DMS 273 (cell line): ENCODE data around the gene WHRN.

Source experiments
- DNase-seq: peaks from one replicate; lab custom pipeline; 2025; ENCODE audit not compliant: unreplicated experiment; lab: John Stamatoyannopoulos, UW

Gene WHRN

DNA sequence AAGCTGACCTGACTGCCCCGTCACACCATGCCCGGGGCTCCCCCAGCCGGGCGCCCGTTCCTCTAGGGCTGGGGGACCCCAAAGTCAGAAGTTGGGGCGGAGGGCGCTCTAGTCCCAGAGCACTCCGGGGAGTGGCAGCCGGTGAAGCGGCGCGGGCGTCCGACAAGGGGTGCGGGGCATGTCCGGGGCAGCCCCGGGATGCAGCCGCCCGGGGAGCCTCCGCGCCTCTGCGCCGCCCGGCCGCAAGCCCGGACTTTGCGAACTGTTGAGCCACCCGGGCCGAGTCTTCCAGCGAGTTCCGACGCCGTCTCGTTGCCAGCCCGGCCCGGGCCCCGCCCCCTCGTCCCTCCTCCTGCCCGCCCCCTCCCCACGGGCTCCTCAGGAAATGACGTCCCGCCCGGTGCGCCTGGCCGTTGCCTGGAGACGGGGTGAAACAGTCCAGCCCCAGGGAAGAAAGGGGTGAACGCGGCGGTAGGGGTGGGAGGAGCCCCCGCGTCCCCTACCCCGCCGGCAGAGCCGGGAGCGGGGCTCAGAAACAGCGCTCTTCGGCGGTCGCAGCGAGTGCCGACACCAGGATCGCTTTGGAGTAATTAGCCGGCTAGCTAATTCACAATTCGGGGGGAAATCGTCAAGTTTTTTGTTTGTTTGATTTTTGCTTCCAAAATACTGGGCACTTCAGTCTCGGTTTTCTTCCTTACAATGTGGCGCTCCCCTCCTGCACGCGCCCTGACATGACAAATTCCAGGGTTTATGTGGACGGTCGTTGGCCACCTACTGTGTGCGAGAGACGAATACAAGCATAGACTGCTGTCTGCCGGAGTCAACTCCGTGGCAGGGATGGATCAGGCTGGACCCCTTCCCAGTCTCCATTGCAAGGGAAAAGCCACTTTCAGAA lies at the start of gene WHRN:
TSS of gene WHRN (minus strand) at position 287 of the 895 bp plus-strand sequence. CDS start 672 bp downstream, outside the sequence.
- DNase-seq: peak; percentile 96

DNA sequence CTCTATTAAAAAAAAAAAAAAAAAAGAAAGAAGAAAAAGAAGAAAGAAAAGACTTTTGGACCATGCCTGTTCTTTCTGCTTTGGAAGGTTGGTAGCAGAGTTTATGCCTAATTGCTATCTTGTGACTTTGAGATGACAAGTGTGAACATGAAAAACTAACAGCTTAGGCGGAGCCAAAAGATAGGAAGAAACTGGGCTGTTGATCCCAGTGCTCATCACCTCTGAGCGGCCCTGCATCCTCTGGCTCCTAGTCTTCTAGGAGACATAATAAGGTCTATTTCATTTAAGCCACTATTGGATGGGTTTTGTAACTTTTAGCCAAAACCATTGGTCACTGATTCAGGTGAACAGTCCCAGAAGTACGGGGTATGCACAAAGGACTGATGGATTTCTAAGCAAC lies 47.9 kb upstream of the WHRN start:
- no peak for DNase-seq

DNA sequence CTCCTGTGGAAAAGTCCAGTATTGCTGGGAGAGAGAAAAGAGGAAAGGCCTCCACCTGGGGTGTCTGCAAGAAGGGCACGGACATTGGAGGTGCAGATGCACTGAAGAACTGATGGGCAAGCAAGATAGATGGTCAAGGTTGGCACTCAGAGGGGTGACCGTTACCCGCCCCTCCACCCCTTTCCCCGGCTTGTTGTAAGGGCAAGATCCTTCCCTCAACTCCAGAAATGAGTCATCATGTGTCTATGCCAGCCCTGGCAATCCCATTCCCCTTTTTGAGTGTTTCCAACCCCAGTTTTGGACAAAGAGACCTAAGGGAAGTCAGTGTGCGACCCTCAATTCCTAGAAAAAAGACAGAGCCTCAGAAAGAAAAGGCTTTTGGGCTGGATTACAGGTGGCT lies 47.4 kb upstream of the WHRN start:
- DNase-seq: no peak

DNA sequence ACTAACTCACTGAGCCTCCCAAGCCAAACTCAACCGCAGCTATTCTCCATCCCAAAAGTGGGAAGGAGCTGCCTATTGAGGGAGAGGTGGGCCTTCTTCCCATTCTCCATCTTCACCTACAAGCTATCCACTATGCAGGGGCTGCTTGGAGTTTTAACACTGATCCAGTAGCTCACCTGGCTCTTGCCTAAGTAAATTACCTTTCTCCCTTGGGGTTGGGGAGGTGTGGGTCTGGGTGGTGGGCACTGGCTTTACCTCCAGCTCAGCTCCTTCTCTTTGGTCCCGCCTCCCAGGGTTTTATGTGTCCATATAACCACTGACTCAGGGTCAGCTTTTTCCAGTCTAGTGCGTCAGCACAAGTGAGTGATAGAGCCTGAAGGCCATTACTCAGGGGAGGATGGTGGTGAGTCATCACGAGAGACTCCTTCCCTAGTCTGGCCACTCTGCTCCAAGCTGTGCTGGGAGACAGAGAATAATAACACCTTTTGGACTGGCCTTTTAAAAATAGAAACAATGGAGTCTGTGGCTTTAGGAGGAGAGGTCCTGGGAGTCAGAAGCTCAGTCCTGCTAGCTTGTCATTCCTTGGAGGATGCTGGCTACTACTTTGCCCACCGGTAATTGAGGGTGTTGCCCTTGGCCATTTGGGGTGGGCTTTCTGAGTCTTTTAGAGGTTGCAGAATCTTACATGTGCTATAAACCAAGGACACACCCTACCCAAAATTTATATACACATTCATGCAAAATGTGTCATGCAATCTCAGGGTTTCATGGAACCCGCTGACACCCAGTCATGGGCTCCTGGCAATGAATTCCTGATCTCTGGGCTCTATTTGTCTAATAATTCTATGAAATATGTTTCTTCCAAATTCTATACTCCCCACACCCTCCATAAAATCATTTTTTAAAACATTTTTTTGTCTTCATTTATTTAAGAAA lies 46.7 kb upstream of the WHRN start:
- peak; percentile 21 for DNase-seq

DNA sequence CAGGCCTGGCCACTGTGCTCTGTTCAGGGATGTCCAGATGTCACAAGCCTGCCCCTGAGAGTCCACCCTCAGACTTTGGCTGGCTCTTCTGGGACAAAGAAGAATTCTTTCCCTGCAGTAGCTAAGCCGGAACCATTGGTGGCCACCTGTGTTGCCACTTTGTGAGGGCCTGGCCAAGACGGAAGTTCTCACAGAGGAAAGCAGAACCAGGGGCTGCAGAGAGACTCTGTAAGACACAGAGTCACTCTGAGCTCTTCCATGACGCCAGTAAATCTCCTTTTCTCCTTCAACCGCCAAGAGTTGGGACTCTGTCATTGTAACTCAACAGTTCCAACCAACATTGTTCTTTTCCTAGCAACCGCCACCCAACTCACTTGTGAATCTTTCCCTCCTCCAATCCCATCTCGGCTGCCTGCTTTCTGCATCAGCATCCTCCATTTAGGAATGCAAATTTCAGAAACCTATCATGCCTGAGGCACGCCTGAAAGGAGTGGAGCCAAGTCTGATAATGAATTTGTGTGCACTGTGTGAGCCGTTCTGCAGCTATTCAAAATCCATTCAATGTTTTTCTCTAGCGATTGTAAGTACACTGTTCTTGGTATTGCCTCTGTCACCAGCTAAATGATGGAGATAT lies 44.5 kb upstream of the WHRN start:
- DNase-seq: no peak

DNA sequence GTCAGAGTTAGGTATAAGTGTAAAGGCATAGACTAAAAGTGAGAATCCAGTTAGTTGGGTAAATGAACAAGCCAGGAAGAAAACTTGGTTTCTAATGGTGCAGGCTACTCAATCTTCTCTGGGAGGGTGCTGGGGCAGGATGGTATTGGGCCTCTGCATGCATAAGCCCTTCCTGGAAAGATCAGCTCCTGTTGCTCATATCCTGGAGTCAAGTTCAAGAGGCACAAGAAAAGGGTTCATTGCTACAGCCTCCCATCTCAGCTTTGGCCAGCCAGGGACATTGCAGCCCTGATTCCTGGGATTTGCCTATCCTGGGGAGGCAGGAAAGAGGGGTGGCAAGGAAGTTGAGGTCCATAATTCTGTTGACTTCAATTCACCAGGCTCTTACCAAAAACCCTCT lies 41.6 kb upstream of the WHRN start:
- DNase-seq: no peak

DNA sequence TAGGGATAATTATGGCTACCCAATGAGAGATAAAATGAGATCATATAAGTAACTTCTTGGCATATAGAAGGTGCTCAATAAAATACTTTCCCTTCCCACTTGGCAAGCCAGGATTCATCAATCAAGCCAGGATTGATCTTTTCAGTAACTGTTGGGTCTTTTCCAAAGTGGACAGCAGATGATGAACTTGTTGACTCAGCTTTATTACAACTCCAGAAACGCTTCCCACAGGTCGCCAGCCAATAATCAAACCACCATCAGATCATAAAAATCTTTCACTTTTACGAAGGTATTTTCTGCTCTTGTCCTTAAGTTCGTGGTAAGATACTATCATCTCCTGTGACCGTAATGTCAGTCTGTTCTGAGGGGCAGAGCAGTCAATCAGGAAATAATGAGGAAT lies 39.8 kb upstream of the WHRN start:
- DNase-seq: no peak

DNA sequence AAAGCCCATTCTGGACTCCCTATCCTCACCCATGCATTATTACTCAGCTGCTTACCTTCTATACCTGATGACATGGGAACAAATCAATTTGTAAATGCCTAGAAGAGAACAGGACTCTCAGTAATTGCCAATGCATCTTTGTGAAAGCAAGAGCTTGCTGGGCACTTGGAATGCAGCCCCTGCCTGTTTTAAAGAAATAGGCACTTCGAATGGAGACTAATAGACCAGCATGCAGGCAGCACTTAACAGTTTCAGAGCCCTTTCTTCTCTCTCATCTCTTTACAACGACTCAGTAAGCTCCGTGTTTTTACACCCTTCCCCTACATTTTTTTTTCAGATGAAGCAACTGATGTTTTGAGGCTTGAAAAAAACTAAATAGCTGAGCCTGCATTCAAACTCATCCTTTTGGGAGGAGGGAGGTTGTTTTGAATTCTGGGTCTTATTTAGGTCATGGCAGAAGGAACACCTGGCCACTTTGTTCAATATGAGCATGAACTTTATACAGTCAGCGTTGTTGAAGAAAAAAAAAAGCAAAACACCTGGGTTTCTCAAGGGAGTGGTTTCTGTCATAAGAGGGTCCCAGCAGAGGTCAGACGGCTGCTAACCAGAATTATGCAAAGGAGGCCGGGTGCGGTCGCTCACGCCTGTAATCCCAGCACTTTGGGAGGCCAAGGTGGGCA lies 34.6 kb upstream of the WHRN start:
- no peak for DNase-seq

DNA sequence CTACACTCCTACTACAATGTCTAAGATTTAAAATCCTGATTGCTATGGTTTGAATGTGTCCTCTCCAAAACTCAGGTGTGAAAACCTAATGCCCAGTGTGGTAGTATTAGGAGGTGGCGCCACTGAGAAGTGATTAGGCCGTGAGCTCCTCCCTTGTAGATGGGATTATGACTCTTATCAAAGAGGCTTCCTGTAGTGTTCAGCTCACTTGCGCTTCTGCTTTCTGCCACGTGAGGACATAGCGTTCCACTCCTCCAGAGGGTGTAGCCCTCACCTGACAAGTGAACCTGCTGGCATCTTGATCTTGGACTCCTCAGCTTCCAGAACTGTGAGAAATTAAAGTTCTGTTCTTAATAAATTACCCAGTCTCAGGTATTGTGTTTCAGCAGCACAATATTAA lies 33.0 kb upstream of the WHRN start:
- DNase-seq: no peak

DNA sequence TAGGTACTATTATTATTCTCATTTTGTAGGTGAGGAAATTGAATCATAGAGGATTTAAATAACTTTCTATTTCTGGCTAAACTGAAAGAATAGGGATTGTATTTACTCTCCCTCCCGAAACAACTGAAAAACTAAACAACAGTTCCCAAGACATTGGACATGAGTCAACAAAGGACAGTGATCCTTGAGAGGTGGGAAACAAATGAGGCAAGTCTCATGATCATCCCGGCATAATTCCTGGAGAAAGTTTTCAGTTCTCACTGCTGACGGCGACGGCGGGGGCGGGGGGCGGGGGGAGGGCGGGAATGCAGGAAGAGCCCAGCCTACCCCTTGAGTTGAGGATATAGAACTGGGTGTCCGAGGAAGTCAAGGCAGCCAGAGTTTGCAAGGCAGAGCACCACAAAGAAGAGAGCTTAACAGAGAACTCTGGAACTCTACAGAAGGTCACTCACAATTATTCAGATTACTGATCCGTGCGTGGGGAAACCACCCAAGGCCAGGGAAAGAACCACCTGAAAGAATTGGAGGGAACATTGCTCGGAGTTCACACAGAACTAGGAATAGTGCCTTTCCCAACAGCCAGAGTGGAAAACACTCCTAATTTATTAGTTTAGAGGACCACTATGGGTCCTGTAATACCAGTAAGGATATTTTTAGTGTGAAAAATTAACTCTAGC lies 27.4 kb upstream of the WHRN start:
- no peak for DNase-seq

DNA sequence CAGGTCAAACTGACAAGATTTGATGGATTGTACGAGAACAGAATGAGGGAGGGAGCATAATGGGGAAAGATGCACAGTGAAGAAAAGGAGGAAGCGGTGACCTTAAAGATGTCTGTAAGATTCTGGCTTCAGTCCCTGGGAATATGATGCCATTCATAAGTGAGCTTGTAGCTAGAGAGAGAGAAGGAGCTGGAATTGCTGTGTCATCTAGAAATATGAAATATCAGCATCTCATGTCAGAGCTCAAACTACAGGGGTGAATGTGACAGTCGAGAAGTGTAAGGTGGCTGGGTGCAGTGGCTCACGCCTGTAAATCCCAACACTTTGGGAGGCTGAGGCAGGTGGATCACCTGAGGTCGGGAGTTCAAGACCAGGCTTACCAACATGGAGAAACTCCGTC lies 24.0 kb upstream of the WHRN start:
- DNase-seq: no peak

DNA sequence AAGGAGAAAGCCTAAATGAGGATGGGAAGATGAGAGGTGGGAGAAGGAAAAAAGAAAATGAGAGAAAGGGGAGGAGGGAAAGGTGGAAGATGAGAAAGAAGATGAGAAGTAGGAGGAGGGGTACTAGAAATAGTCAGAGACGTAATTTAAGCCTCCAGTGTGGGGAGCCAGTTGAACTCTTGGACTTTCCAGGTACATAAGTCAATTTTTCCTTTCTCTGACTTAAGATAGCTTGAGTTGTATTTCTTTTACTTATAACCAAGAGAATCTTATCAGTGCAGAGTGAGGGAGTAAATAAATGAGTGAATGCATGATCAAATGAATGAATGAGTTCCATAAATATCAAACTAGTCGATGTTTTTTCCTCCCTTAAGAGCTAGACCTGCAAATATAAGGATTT lies 21.5 kb upstream of the WHRN start:
- DNase-seq: no peak

DNA sequence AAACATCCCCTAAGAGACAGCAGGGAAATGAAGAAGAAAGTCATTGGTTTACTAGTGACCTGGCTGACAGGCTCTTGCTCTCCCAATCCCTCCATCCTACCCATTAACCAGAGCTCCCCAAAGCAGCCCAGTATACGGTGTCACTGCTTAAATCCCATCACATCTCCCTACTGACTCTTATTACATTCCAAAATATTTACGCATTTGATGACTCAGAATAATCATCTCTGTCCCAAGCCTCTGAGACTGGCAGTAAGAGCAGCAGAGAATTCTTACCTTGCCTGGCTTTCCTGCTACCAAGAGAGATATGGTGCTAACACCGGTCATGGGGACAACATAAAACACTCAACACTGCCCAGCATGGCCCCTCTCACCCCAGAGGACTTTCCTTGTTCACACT lies 20.2 kb upstream of the WHRN start:
- DNase-seq: no peak

DNA sequence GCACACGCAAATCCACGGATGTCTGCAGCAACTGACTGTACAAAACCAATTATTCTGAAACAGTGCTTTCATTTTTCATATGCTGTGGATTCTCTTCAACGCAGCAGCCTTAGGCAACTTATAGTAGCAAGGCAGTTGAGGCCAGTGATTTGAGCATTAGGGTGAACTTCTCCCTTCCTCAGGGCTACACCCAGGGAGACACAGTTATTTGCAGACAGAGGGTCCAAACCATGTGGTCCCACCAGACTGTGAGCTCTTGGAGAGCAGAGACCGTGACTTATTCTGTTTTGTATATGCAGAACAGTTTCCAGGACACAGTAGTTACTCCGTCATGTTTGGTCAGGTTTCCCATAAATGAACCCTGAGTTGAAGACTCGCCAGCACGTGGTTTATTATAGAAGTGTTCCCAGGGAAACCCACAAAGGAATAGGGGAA lies 19.0 kb upstream of the WHRN start:
- DNase-seq: no peak

DNA sequence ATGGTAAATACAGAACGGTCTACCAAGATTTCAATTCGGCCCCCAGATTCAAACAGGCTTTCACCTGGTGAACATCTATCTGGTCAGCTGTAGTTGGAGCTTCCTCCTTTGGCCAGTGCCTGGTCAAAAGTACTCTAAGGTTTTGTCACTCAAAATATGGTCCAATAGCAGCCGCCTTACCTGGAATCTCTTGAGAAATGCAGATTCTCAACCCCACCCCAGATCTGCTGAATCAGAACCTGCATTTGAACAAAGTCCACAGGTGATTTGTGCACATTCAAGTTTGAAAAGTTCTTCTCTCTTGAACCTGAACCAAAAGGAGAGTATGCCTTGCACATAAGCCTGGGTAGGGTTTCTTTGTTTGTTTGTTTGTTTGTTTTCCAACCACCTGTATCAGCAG lies 17.6 kb upstream of the WHRN start:
- no peak for DNase-seq

DNA sequence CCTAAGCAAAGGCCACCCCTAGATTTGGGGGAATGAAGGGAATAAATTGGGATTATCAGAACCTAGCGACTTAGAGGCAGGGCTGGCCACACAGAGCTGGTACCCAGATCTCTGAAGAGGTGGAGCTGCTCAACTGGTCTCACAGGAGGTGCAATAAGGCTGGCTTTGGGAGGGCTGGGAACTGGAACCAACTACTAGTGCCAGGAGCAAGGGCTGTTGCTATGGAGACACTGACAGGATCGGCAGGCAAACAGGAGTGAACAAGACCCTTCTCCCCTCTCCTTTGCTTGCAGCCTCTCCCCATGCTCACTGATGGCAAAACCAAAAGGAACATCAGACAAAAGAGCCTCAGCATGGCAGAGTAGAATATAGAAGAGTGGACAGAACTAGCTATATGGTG lies 17.0 kb upstream of the WHRN start:
- DNase-seq: peak; percentile 50

DNA sequence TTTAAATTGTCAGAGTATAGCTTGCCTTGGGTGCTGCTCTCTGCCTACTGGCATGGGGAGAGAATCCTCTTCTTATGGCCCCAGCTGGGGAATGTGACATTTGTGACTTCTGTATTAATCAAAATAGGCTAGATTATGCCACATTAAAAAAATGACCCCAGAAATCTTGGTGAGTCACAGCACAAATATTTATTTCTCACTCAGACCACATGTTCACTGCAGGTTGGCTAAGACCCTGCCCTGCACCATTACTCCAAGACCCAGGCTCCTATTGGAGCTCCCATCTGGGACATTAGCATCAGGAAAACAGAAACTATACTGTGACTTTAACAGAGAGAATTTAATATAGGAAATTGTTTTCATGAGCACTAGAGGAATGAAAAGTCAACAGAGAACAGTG lies 16.6 kb upstream of the WHRN start:
- peak; percentile 6 for DNase-seq

DNA sequence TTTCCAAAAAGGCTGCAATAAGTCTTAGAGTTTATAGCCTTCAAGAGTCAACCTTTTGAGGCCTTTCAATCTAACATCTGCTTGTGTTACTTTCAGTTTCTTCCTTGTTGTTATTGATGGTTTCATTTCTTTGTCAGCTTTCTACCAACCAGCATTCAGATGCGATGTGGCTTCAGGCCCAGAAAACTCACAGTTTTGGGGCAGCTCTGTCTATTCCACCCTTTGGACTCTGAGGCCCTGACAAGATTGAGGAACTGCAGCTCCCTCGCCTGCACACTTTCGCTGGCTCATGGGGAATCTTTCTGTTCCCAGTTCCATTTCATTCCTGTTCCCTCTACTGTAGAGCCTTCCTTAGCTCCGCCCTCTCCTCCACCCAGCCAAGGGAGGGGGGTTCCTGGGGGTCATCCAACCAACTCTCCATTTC lies 13.3 kb upstream of the WHRN start:
- DNase-seq: no peak

DNA sequence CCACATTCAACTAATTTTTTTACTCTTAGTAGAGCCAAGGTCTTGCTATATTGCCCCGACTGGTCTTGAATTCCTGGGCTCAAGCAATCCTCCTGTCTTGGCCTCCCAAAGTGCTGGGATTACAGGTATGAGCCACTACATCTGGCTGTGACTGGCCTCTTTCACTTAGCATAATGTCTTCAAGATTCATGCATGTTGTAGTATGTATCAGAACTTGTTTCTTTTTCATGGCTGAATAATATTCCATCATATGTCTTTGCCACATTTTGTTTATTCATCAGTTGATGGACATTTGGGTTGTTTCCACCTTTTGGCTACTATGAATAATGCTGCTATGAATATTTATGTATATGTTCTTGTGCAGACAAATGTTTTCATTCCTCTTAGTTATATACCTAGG lies 12.8 kb upstream of the WHRN start:
- DNase-seq: no peak

DNA sequence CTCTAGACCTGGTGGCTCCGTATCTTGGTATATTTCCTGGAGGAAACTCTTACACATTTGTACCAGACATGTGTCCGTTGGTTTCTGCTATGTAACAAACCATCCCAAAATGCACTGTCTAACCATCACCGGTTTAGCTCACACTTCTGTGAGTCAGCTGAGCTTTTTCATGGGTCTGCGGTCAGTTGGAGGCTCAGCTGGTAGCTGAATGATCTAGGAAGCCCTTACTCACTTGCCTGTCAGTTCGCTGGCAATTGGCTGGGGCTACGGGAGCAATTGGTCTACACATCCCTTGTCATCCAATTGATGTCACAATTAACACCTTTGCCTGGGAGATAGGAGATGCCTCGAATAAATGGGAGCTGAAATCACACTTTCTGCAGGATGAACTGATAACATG lies 11.6 kb upstream of the WHRN start:
- no peak for DNase-seq
